Measurements from ENCODE around the gene ZBTB46.

- TF ChIP-seq CTCF (conservative IDR thresholded peaks at IDR 0.05; ENCODE audit: low read length) (no peak), EZH2phosphoT487 (IDR thresholded peaks at IDR 0.05; ENCODE audit: borderline replicate concordance, low read depth, low read length) (no peak)
These were observed 9.4 kb upstream of the ZBTB46 start for GRCh38 chr20:63840405-63840828.

All from OCI-LY7 (cell line).